ENCODE data around the gene DLK1.
A peak's percentile ranks its signal among the peaks of the same experiment; 100 is the strongest.

DLK1 gene

DNA sequence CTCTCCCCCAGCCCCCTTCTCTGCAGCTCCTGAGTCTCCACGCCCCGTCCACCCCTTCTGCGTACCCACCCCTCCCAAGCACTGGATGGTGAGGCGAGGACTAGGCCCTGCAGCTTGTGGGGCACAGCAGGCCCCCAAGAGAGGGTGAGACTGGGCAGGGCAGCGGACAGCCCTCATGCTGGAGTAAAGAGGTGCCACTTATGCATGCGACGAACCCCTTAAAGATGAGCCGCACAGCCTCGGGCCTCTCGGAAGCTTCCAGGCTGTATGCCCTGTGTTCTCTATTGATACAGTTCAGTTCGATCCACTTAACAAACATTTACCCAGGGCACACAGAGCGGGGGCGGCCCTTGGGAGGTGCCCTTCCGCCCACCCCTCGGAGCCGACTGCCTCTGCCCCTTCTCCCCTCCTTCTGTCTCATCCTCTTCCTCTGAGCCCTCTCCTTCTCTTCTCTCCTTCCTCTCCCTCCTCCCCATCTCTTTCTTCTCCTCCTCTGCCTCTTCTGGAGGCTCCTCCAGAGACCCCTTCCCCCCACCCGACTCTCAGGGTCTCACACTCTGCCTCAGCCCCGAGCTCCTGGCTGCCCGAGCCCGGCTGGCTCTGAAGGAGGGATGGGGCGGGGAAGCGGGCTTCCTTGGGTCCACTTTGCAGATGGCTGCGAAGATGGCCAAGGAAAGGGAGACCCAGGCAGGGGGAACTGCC is 32.7 kb upstream of the DLK1 start:
- DNase-seq: no peak

GRCh38 chr14:100694579-100695422 is 31.9 kb upstream of the DLK1 start:
- DNase-seq: no peak

DNA sequence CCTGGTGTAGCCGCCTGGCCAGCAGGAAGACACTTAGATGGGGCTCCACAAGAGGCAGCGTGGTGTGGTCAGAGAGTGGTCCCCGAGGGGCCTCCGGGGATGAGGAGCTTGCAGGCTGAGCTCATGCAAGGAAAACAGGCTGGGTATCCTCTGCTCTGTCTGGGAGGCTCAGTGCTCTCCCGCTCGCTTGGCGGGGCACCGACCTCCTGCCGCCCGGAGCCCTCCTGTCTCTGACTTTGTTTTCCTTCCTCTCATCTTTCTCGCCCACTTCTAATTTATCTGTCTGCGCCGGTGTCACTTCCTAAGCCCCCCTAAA is 31.3 kb upstream of the DLK1 start:
- DNase-seq: no peak

GRCh38 chr14:100696008-100696407 is 30.7 kb upstream of the DLK1 start:
- DNase-seq: no peak

- DNase-seq: no peak
These were observed 30.1 kb upstream of the DLK1 start for GRCh38 chr14:100696590-100696989.

- no peak for DNase-seq
These were observed 28.6 kb upstream of the DLK1 start for GRCh38 chr14:100698066-100698465.

- DNase-seq: peak; percentile 24
These were observed 27.8 kb upstream of the DLK1 start for GRCh38 chr14:100698666-100699448.

GRCh38 chr14:100701314-100701713 is 25.4 kb upstream of the DLK1 start:
- DNase-seq: no peak

GRCh38 chr14:100702590-100702989 is 24.1 kb upstream of the DLK1 start:
- no peak for DNase-seq

DNA sequence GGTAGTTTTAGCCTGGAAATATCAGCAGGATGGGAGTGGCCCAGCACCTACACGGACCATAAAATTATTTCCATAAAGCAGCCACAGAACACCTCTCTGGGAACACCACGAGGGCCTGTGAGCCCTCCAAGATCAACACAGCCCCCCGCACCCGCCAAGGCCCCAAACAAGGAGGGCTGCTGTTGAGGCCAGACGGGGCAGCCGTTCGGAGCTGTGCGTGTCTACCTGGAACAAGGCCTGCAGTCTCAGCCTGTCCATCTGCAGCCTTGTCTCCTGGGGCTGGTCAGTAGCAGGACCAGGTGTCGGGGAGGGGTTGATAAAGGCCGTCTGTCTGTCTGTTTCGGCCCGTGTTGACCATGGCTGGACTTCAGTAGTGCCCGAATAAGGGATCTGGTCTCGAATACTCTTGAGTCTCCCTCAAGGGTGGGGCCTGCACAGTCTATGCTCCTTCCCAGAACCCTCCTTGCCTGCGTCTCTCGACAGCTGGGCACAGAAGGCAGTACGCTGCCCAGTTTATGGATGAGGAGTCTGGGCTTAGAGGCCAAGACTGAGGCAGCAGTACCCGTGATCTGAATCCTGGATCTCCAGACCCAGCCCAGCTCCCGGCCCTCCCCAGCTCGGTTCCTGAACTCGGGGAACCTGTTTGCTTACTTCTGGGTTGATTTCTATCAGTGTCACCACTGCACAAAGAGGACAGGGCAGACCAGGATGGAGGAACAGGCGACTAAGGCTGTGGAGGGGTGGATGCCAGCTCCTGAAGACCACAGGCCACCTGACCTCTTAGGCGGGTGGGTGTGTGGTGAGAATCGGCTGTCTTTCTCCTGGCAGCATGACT is 23.1 kb upstream of the DLK1 start:
- no peak for DNase-seq

DNA sequence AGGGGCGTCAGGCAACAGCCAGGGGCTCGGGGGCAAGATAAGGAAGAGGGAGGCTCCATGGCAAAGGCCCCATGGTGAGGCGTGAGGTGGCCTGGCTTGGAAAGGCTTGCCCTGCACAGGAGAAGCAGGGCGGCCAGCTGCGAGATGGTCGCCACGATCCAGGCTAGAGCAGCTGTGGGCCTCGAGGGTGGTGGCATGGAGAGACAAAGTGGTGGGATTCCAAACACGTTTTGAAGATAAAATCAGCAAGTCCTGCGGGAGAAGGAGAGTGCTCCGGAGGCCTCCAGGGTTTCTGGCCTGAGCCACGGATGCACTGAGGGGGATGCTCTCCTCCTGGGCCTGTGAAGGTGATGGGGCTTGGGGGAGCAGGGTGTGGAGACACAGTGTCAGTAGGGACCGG is 20.5 kb upstream of the DLK1 start:
- no peak for DNase-seq

GRCh38 chr14:100706860-100707259 is 19.8 kb upstream of the DLK1 start:
- DNase-seq: no peak

- DNase-seq: no peak
These were observed 18.0 kb upstream of the DLK1 start for GRCh38 chr14:100708425-100709288.

GRCh38 chr14:100709289-100710284 is 17.1 kb upstream of the DLK1 start:
- no peak for DNase-seq

DNA sequence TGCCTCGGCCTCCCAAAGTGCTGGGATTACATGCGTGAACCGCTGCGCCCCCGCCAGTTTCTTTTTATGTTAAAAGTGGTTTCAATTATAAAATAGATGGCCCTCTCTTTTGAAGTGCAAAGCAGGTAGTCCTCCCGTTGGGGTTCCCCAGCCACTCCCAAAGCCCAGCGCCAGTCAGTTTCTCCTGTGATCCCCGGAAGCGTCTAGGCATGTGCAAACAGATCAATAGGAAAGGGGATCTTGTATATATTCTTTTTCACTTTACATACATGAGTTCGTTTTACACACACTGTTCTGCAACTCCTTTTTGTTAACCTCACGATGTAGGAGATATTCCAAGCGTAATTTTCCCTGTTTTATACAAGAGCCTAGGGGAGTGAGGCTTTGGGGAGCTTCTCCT is 16.3 kb upstream of the DLK1 start:
- DNase-seq: no peak

DNA sequence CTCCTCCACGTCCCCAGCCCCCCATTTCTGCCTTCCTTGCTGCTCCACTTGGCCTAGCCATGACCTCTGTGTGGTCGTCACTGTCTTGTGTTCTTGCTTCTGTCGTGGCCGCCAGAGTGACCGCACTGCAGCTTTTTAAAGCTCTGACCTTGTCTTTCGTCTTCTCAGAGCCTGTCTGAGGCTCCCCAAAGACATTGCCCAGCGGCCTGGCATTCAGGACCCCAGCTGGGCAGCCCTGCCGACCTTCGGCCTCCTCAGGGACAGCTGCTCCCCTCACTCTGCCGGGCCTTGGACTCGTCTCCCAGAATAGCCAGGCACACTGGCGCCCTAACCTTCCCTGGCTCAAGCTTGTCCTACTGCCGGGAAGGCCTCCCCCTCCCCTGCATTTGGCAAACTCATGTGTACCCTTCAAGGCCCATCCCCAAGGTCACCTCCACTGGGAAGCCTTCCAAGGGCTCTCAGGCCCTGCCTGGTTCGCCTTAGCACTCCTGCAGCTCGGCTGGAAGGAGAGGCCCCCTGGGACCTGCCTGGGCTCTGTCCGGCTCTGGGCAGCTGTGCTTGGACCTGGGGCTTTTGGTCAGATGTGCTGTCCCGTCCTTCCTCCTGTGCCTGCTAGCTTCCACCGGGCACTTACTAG is 15.7 kb upstream of the DLK1 start:
- DNase-seq: no peak

GRCh38 chr14:100711493-100711892 is 15.2 kb upstream of the DLK1 start:
- DNase-seq: peak; percentile 41

GRCh38 chr14:100712490-100712889 is 14.2 kb upstream of the DLK1 start:
- no peak for DNase-seq

- DNase-seq: no peak
These were observed 13.0 kb upstream of the DLK1 start for GRCh38 chr14:100713705-100714104.

DNA sequence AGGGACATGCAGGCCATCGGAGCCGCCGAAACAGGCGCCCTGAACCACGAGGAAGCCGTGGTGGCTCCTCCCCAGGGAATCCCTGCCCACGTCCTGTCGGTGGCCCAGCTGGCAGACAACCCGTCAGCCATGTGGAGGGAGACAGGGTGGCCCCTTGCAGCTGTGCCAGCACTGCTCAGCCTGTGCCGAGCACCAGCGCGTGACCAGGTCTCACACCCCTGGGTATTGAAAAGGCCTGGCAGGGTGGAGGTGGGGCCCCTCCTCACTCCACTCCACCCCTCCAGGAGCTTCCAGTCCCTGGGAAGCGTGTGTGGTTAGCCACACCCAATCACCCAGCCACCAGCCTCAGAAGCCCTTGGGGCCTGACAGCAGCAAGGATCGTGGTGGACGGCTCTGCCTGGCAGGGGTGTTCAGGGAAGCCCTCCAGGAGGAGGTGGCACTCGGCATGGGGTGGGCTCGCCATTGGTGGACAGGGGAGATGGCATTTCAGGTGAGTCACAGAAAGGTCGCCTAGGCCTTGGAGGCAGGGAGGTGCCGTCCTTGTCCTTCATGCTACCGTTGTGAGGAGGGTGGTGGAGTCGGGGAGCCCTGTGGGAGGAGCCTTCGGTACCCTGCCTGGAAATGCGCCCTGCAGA is 12.3 kb upstream of the DLK1 start:
- no peak for DNase-seq
